Natural killer cell (primary cell): Measurements from ENCODE around the gene SNRPF. TPM values are rescaled to one million over a fixed set of nuclear protein-coding genes. Genes with fewer than 3 reads are reported as not detected.

Source experiments
- ATAC-seq, 3 donors: fragments of 150-1000 bp in 2 of 3; fragments of 200-7000 bp in 1 of 3; cut with Tn5 transposase; 1 replicate in 1 of 3; 2 replicates in 2 of 3; pipeline ENCODE4 v1.10.0; 2021; ENCODE audit warnings: mild to moderate bottlenecking in 2 of 3, moderate library complexity in 2 of 3
- DNase-seq, 2 donors: peaks; one replicate each; pipeline versions ENCODE4 v3.0.0 to v3.0.0-alpha.2; 2013 to 2021; ENCODE audit warnings: mixed read lengths in 1 of 2
- H3K27ac ChIP-seq: one replicate; pipeline ENCODE4 v1.5.1; 2013; ENCODE audit warnings: mild to moderate bottlenecking, low read length
- H3K27me3 ChIP-seq: one replicate; pipeline ENCODE4 v1.6.1; 2013; ENCODE audit warnings: low read length; ENCODE audit not compliant: control insufficient read depth, insufficient read depth
- H3K36me3 ChIP-seq: one replicate; pipeline ENCODE4 v1.6.1; 2013; ENCODE audit warnings: low read length; ENCODE audit not compliant: control insufficient read depth, insufficient read depth
- H3K4me1 ChIP-seq: one replicate; pipeline ENCODE4 v1.6.1; 2013; ENCODE audit warnings: low read length; ENCODE audit not compliant: control insufficient read depth, insufficient read depth
- H3K4me3 ChIP-seq: one replicate; pipeline ENCODE4 v1.5.1; 2013; ENCODE audit warnings: low read length
- H3K9me3 ChIP-seq: one replicate; pipeline ENCODE4 v1.6.1; 2013; ENCODE audit warnings: low read length; ENCODE audit not compliant: control insufficient read depth, insufficient read depth
- H3K27ac Mint-ChIP-seq, 2 donors: one replicate each; pipeline ENCODE4 v1.8.0; 2022; ENCODE audit warnings: mild to moderate bottlenecking in 2 of 2, mixed read lengths in 2 of 2, moderate library complexity in 1 of 2
- H3K27me3 Mint-ChIP-seq, 2 donors: one replicate each; pipeline ENCODE4 v1.8.0; 2022; ENCODE audit warnings: low read depth in 2 of 2, mixed read lengths in 2 of 2
- H3K36me3 Mint-ChIP-seq: one replicate; pipeline ENCODE4 v1.8.0; 2022; ENCODE audit warnings: mixed read lengths
- H3K4me1 Mint-ChIP-seq, 2 donors: one replicate each; pipeline ENCODE4 v1.8.0; 2022; ENCODE audit warnings: mixed read lengths in 2 of 2
- H3K4me3 Mint-ChIP-seq: one replicate; pipeline ENCODE4 v1.8.0; 2022; ENCODE audit warnings: mild to moderate bottlenecking, moderate library complexity, mixed read lengths
- H3K9me3 Mint-ChIP-seq, 2 donors: one replicate each; pipeline ENCODE4 v1.8.0; 2022; ENCODE audit warnings: mixed read lengths in 2 of 2
- WGBS: methylation state at CpG from one replicate; pipeline ENCODE4 v1.1.7; 2013; ENCODE audit warnings: missing lambda C conversion rate; ENCODE audit not compliant: insufficient coverage; 5-methylcytosine and 5-hydroxymethylcytosine counted together
- intact Hi-C: fragments of 100-400 bp; cut with micrococcal nuclease; formaldehyde crosslinking; loops from one replicate; pipeline ENCODE4 v1.14.2; 2022
- total RNA-seq, 4 donors: library from RNA; stranded (reverse); fragments of 120-200 nt in 1 of 4; gene quantifications; one replicate each; pipeline versions ENCODE4 v1.2.3 to v1.2.4, GENCODE V29; 2013 to 2022
- TF ChIP-seq, protein P1 (sequence below): fragments of 200-600 bp; IDR thresholded peaks from one replicate; pipeline ENCODE4 v1.8.0; 2022; ENCODE audit warnings: antibody characterized with exemption

Gene SNRPF
- total RNA-seq, 3 donors from 2014 or later (not counting 1 experiment from before 2014, with no cell fraction given): 22.7 to 25.3 (median 24.5) TPM

DNA sequence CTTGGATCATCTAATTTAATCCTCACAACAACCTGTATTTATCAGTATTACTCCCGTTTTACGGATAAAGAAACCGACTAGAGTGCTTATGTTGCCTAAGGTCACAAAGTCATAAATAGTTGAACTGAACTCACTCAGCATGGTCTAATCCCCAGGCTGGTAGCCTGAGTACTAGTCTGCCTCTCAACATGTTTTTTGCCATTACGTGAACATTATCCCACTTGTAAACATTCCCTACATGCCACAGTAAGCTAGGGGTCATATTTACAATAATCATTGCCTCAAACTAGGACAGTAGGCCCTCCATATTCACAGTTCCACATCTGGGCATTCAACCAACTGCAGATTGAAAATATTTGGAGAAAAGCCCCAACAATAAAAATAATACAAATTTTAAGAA lies 12.1 kb downstream of the SNRPF start:
- Mint-ChIP-seq H3K4me3 (no peak overlapping the region), H3K9me3 (no peaks in the 10 kb centered on the region), H3K4me1 (peaks cover 0 to 11% of the 10 kb centered on the region in 2 donors), H3K36me3 (peaks cover 5% of the 10 kb centered on the region), H3K27me3 (no peaks in the 10 kb centered on the region), H3K27ac (no peak overlapping the region)
- Histone ChIP-seq H3K9me3 (no peaks in the 10 kb centered on the region), H3K36me3 (peaks cover 23% of the 10 kb centered on the region), H3K4me3 (no peak overlapping the region), H3K4me1 (no peaks in the 10 kb centered on the region), H3K27me3 (no peaks in the 10 kb centered on the region), H3K27ac (no peak overlapping the region)
- TF ChIP-seq, protein P1, sequence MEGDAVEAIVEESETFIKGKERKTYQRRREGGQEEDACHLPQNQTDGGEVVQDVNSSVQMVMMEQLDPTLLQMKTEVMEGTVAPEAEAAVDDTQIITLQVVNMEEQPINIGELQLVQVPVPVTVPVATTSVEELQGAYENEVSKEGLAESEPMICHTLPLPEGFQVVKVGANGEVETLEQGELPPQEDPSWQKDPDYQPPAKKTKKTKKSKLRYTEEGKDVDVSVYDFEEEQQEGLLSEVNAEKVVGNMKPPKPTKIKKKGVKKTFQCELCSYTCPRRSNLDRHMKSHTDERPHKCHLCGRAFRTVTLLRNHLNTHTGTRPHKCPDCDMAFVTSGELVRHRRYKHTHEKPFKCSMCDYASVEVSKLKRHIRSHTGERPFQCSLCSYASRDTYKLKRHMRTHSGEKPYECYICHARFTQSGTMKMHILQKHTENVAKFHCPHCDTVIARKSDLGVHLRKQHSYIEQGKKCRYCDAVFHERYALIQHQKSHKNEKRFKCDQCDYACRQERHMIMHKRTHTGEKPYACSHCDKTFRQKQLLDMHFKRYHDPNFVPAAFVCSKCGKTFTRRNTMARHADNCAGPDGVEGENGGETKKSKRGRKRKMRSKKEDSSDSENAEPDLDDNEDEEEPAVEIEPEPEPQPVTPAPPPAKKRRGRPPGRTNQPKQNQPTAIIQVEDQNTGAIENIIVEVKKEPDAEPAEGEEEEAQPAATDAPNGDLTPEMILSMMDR: no peak
- 99% methylated on average over 4 of the region's 4 CpGs for WGBS
- DNase-seq (no peak), ATAC-seq (no peak)
- intact Hi-C loops: no loop called here

GRCh38 chr12:95874452-95874851 lies 15.7 kb downstream of the SNRPF start:
- H3K27ac ChIP-seq: no peak overlapping the region
- H3K4me1 ChIP-seq: no peaks in the 10 kb centered on the region
- H3K4me3 ChIP-seq: no peak overlapping the region
- intact Hi-C loops: no loop called here
- Mint-ChIP-seq H3K4me3 (no peak overlapping the region), H3K9me3 (no peaks in the 10 kb centered on the region), H3K27ac (no peak overlapping the region), H3K36me3 (peaks cover 5% of the 10 kb centered on the region), H3K27me3 (no peaks in the 10 kb centered on the region), H3K4me1 (peaks cover 0 to 11% of the 10 kb centered on the region in 2 donors)
- H3K36me3 ChIP-seq: peaks cover 9% of the 10 kb centered on the region
- no peaks in the 10 kb centered on the region for H3K27me3 ChIP-seq
- WGBS: 90% methylated on average over 4 of the region's 4 CpGs
- no peak for ATAC-seq
- no peak for DNase-seq
- TF ChIP-seq, protein P1: no peak
- no peaks in the 10 kb centered on the region for H3K9me3 ChIP-seq

DNA sequence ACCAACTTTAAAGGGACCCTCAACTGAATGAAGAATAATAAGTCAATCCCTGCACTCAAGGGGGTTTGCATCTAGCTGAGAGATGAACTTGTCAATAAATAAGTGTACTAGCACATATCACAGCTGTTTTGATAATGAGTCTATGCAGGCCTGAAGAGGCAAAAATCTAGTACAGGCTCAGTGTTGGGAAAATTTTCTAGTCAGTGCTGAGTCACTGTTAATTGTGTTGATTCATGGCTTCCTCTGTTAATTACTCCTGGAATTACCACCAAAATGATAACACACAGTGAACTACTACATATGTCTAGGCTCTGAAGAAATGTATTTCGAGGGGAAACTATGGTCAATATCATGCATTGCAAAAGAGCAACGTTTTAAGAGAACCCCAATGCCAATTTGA lies 18.9 kb downstream of the SNRPF start:
- no peaks in the 10 kb centered on the region for H3K36me3 ChIP-seq
- peaks cover 5% of the 10 kb centered on the region for H3K36me3 Mint-ChIP-seq
- 87% methylated on average over 2 of the region's 2 CpGs for WGBS
- H3K27me3 ChIP-seq: no peaks in the 10 kb centered on the region
- ATAC-seq (no peak), DNase-seq (no peak)
- H3K27ac ChIP-seq: no peak overlapping the region
- no peak overlapping the region for H3K4me3 ChIP-seq
- H3K9me3 ChIP-seq: no peaks in the 10 kb centered on the region
- intact Hi-C loops: no loop called here
- H3K27me3 Mint-ChIP-seq: no peaks in the 10 kb centered on the region
- no peak overlapping the region for H3K4me3 Mint-ChIP-seq
- no peaks in the 10 kb centered on the region for H3K4me1 ChIP-seq
- no peaks in the 10 kb centered on the region for H3K9me3 Mint-ChIP-seq
- TF ChIP-seq, protein P1: no peak
- peaks cover 0 to 7% of the 10 kb centered on the region in 2 donors for H3K4me1 Mint-ChIP-seq
- H3K27ac Mint-ChIP-seq: no peak overlapping the region

- no peaks in the 10 kb centered on the region for H3K9me3 Mint-ChIP-seq
- WGBS: no CpG with 5 or more reads among the region's 1 CpG
- Histone ChIP-seq H3K27ac (no peak overlapping the region), H3K4me1 (no peaks in the 10 kb centered on the region), H3K9me3 (peaks cover 2% of the 10 kb centered on the region), H3K4me3 (no peak overlapping the region), H3K36me3 (no peaks in the 10 kb centered on the region), H3K27me3 (no peaks in the 10 kb centered on the region)
- TF ChIP-seq, protein P1: no peak
- H3K27me3 Mint-ChIP-seq: no peaks in the 10 kb centered on the region
- no peak for ATAC-seq
- intact Hi-C loops: no loop called here
- H3K4me1 Mint-ChIP-seq: no peaks in the 10 kb centered on the region
- H3K36me3 Mint-ChIP-seq: no peaks in the 10 kb centered on the region
- no peak overlapping the region for H3K4me3 Mint-ChIP-seq
- DNase-seq: no peak
- no peak overlapping the region for H3K27ac Mint-ChIP-seq
Observed at GRCh38 chr12:95880895-95881294, 22.1 kb downstream of the SNRPF start.
